Ectodermal cell (in vitro differentiated cells): ENCODE data around the gene MED26.

ENCODE experiments used
- H3K27ac ChIP-seq: 2 replicates; pipeline ENCODE4 v1.7.0; 2013; ENCODE audit warnings: mild to moderate bottlenecking, low read depth, low read length; ENCODE audit not compliant: insufficient read depth, poor library complexity, severe bottlenecking
- H3K27me3 ChIP-seq: 2 replicates; pipeline ENCODE4 v1.7.0; 2013; ENCODE audit warnings: mild to moderate bottlenecking, low read length; ENCODE audit not compliant: insufficient read depth, control insufficient read depth, poor library complexity, severe bottlenecking
- H3K36me3 ChIP-seq: one replicate; pipeline ENCODE4 v1.7.0; 2013; ENCODE audit warnings: low read length; ENCODE audit not compliant: control insufficient read depth, insufficient read depth
- H3K4me1 ChIP-seq: one replicate; pipeline ENCODE4 v1.7.0; 2013; ENCODE audit warnings: low read length; ENCODE audit not compliant: control insufficient read depth, insufficient read depth
- H3K4me3 ChIP-seq: 2 replicates; pipeline ENCODE4 v1.7.0; 2013; ENCODE audit warnings: low read depth, low read length, control low read depth; ENCODE audit not compliant: insufficient read depth
- H3K9me3 ChIP-seq: 2 replicates; pipeline ENCODE4 v1.7.0; 2013; ENCODE audit warnings: mild to moderate bottlenecking, low read length, moderate library complexity; ENCODE audit not compliant: control insufficient read depth
- WGBS, 2 experiments: methylation state at CpG; one replicate each; pipeline ENCODE4 v1.1.7; 2013; ENCODE audit warnings: missing lambda C conversion rate in 2 of 2; 5-methylcytosine and 5-hydroxymethylcytosine counted together

The MED26 gene

DNA sequence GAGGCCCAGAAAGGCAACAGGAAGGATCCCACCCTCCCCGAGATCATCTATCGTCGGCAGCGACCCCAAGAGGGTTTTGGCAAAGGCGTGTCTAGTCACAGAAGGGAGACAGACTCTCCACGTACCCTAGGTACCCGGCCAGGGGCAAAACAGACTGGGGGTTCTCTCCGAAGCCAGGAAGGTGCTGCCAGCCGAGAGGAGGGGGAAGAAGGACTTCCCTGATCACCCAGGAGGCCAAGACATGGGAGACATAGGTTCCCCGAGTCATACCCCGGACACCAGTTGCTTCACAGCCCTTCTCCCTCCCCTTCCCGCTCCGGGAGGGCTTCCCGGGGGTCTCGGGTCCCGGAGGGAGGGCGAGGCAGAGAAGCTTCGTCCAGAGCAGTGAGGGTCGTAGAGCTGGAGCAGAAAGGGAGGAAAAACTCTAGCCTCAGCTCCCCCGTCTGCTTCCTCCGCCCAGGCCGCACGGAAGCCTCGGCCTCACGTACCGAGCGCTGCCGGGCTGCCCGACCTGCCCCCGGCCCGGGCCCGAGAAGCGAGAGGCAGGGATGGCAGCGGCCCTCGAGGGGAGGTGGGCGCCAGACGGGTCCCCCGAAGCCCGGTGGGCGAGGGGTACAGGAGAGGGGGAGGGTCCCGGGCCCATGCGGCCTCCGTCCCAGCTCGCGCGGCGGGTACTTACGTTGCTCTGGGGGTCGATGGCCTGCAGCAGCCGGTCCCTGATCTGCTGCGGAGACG is 644 bp downstream of the MED26 start:
- 1% methylated on average over 52 of the region's 52 CpGs for WGBS, 2 experiments
- H3K9me3 ChIP-seq = no peaks in the 10 kb centered on the region
- no peaks in the 10 kb centered on the region for H3K27me3 ChIP-seq
- H3K27ac ChIP-seq = no peak overlapping the region
- peaks cover 4% of the 10 kb centered on the region for H3K4me1 ChIP-seq
- H3K36me3 ChIP-seq = no peaks in the 10 kb centered on the region
- H3K4me3 ChIP-seq = peak overlapping the region; percentile 79

DNA sequence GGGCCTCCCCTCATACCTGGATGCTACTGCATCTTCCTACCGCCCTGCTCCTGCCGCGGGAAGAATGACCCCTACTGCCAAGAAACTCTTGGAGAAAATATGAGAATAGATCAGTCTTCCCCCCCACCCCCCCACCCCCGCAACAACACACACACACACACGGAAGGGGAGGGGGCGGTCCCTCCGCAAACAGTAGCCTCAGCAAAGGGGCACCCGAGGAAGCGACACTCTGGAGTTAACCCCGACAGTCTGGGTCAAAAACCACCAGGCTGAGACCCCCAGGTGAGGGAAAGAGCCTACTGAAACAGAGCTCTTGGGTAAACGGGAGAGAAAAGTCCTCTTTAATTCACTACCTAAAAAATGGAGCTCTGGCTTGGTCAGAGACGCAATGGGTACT is 1.2 kb downstream of the MED26 start:
- no peaks in the 10 kb centered on the region for H3K9me3 ChIP-seq
- 8 to 16% methylated on average over 7 to 11 of the region's 12 CpGs for WGBS, 2 experiments
- H3K4me3 ChIP-seq = peak overlapping the region; percentile 79
- H3K4me1 ChIP-seq = peaks cover 4% of the 10 kb centered on the region
- H3K27me3 ChIP-seq = no peaks in the 10 kb centered on the region
- H3K27ac ChIP-seq = no peak overlapping the region
- H3K36me3 ChIP-seq = no peaks in the 10 kb centered on the region

DNA sequence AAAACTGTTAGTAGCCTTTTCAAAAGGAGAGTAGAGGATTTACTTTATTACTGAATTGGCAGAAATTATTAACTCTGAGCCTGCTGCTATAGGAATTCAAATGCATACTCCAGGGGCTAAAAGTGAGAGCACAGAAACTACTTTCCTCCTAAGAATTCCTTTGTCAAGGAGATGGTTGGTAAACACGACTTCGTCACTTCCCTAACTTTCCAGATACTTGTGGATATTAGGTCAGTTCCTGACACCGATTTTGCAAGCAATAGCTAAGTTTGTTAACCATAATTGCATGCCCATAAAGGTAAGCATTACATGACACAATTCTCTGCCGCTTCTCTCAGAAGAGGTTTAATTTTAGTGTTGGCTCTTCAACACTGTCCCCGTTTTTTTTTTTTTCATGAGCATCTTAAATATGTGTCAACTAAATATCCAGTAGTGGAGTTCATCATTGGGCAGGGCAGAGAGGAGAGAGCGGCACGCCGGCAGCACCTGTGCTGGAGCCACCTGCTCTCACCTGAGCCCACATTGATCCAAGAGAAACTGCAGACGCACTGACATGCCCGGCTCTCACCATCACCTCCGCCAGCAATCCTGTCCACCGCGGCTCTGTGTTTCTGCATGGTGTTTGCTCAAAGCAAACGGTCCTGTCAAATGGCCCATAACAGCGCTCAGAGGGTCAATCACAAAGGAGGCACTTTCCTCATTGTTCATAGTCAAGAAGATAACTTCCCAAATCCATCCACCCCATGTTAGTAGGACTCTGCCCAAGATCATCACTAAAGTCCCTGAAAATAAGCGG is 2.6 kb downstream of the MED26 start:
- Histone ChIP-seq H3K4me1 (peaks cover 4% of the 10 kb centered on the region), H3K27ac (no peak overlapping the region), H3K27me3 (no peaks in the 10 kb centered on the region), H3K4me3 (no peak overlapping the region), H3K9me3 (no peaks in the 10 kb centered on the region), H3K36me3 (no peaks in the 10 kb centered on the region)
- 91 to 93% methylated on average over 16 of the region's 16 CpGs for WGBS, 2 experiments

DNA sequence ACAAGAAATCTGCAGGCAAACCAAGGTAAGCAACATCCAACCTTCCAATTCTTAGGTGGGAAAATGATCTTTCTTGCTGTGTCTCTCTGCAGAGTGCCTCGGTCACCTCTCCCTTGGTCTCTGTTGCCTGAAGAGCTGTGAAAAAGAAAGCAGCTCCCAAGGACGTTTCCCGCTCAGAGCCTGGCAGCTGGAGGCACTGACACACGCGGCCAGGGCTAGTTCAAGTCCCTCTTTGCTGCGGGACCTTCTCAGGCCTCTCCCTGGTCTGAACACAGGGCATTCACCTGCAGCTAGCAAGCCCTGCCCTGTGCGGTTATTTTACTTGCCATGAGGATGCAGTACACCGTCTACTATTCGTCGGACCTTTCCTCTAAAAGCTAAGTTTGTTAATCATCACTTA is 3.8 kb downstream of the MED26 start:
- 93% methylated on average over 10 of the region's 10 CpGs for WGBS, 2 experiments
- H3K4me3 ChIP-seq = no peak overlapping the region
- H3K4me1 ChIP-seq = peaks cover 4% of the 10 kb centered on the region
- no peaks in the 10 kb centered on the region for H3K27me3 ChIP-seq
- no peaks in the 10 kb centered on the region for H3K36me3 ChIP-seq
- no peak overlapping the region for H3K27ac ChIP-seq
- no peaks in the 10 kb centered on the region for H3K9me3 ChIP-seq

DNA sequence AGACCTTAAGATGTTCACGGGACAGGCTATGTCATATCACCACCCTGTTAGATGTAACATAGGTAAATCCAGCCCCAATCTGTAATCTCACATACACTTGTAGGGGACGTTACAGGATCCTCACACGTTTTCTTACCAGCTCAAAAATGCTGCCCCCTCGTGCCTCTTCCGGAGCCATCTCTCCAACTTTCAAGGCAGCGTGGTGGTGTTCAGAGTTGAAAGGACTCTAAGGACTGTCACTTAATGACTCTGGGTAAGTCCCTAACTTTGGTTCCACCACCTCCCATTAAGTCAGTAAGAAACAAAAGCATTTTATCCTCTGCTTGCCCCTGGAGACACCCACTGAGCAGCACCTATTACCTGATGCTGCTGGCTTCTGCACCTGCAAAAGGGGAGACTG is 4.4 kb downstream of the MED26 start:
- H3K27me3 ChIP-seq = no peaks in the 10 kb centered on the region
- H3K4me3 ChIP-seq = no peak overlapping the region
- H3K4me1 ChIP-seq = peaks cover 4% of the 10 kb centered on the region
- H3K36me3 ChIP-seq = no peaks in the 10 kb centered on the region
- 90 to 94% methylated on average over 6 of the region's 6 CpGs for WGBS, 2 experiments
- no peaks in the 10 kb centered on the region for H3K9me3 ChIP-seq
- H3K27ac ChIP-seq = no peak overlapping the region

DNA sequence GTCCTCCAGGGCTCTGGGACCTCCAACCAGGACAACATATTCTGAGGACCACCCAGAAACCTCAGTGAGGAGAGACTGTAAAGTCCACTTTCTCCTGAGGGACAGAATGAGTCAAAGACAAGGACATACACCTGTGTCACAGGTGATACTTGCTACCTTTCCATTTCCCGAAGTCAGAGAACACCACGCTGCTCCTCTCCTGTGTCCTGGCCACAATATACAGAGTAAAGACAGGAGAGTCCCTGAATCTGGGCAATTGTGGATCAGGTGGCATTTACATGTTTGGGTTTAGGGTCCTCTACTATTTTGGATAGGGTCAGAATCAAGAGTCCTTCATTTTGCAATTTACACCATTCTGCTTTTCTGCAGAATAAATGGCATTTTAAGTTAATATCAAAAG is 4.9 kb downstream of the MED26 start:
- WGBS, 2 experiments = 98% methylated on average over 2 of the region's 2 CpGs
- H3K36me3 ChIP-seq = no peaks in the 10 kb centered on the region
- no peaks in the 10 kb centered on the region for H3K9me3 ChIP-seq

DNA sequence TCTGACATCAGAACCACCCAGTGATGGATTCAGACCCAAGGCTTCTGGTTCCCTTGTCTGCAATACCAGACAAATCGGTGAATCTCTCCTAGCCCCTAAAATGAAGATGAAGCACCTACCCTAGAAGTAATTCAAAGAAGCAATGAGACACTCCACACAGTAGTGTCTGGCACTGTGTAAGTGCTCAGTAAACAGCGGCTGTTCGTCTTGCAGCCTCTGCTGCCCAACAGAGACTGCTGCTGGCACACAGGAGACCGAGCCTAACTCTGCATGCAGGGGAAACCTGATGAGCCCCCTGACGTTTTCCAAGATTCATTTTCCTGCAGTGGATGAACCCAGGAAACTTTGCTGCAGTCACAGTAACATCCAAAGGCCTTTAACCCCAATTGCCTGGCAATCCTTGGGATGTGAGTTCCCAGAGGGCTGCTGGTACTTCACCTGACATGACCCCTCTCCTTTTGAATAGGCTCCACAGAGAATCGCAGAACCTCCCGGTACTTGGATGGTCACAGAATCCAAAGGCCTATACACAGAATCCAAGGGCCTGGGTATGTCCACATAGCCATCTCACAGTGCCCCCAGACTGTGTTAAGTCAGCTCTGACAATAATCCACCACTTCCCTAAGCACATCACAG is 6.7 kb downstream of the MED26 start:
- Histone ChIP-seq H3K27ac (no peak overlapping the region), H3K4me3 (no peak overlapping the region), H3K27me3 (no peaks in the 10 kb centered on the region), H3K9me3 (no peaks in the 10 kb centered on the region), H3K36me3 (no peaks in the 10 kb centered on the region), H3K4me1 (peaks cover 4% of the 10 kb centered on the region)
- WGBS, 2 experiments = 88 to 92% methylated on average over 7 of the region's 7 CpGs

More for the DNA sequence above, 4.9 kb downstream of the MED26 start:
- H3K27ac ChIP-seq = no peak overlapping the region
- H3K4me3 ChIP-seq = no peak overlapping the region
- no peaks in the 10 kb centered on the region for H3K27me3 ChIP-seq
- peaks cover 4% of the 10 kb centered on the region for H3K4me1 ChIP-seq

DNA sequence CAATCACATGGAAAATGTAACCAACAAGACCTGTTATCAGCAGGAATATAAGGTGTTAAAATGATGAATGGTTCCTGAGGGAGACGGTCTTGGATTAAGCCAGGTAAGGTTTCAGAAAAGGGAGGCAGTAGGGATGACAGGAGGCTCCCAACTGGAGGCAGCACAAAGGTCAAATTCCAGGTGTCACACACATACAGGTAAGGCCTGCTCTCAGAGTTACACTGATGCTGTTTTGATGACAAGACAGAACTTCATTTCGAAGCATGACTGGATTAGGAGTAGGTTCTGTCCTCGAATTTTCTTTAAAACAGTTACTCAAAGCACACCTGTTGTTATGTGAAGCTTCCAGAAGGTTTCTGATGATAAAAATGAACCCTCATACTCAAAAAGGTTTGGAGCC is 7.4 kb downstream of the MED26 start:
- H3K4me1 ChIP-seq = peaks cover 5% of the 10 kb centered on the region
- H3K27ac ChIP-seq = no peak overlapping the region
- no peaks in the 10 kb centered on the region for H3K36me3 ChIP-seq
- no peak overlapping the region for H3K4me3 ChIP-seq
- H3K9me3 ChIP-seq = no peaks in the 10 kb centered on the region
- no peaks in the 10 kb centered on the region for H3K27me3 ChIP-seq
- 82 to 92% methylated on average over 3 of the region's 3 CpGs for WGBS, 2 experiments

DNA sequence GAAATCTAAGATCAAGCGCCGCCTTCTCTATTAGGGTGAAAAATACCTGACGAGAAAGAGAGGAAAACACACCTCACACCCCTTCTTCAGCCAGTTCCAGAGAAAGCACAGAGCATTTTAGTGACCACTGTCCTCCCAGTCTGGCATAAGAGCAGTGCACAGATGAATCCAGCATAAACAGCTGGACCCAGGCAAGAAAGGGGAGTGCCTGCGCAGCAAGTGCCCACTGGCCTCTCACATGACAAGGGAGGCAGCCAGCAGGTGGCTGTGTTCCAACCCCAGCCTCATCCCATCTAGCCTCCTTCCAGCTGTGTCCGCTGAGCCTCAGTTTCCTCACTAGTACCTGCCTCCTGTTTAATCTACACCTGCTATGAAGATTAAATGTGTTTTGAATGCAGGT is 8.0 kb downstream of the MED26 start:
- no peaks in the 10 kb centered on the region for H3K9me3 ChIP-seq
- 86 to 96% methylated on average over 5 of the region's 5 CpGs for WGBS, 2 experiments
- no peaks in the 10 kb centered on the region for H3K27me3 ChIP-seq
- no peak overlapping the region for H3K27ac ChIP-seq
- H3K4me3 ChIP-seq = no peak overlapping the region
- H3K4me1 ChIP-seq = peaks cover 5% of the 10 kb centered on the region
- H3K36me3 ChIP-seq = no peaks in the 10 kb centered on the region

DNA sequence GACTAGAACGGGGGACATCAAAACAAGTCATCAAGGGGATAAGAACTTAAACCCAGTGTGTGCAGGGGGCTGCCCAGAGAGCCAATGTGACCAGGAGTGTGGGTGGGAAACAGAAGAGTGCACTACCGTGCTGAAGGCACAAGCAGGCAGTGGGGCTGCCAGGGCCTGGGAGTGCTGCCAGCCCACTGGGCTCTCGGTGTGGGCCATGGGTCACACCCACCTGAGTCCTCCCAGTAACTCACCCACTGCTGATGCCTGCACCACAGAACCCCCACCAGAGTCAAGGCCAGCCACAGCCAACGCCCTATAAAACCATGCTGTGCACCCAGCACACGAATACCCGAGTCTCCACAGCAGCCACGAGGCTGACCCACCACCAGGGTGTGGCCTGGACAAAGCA is 8.5 kb downstream of the MED26 start:
- H3K27me3 ChIP-seq = no peaks in the 10 kb centered on the region
- H3K9me3 ChIP-seq = no peaks in the 10 kb centered on the region
- 89 to 93% methylated on average over 7 of the region's 7 CpGs for WGBS, 2 experiments
- no peaks in the 10 kb centered on the region for H3K36me3 ChIP-seq
- no peak overlapping the region for H3K4me3 ChIP-seq
- no peak overlapping the region for H3K27ac ChIP-seq
- peaks cover 5% of the 10 kb centered on the region for H3K4me1 ChIP-seq
